ENCODE measurements around the gene FCRL4.

FCRL4 gene

GRCh38 chr1:157542676-157543075 is 55.2 kb downstream of the FCRL4 start:
- Histone ChIP-seq H3K9me3 (ENCODE audit: control insufficient read depth, low read length) (no peaks in the 10 kb centered on the region), H3K4me3 (ENCODE audit: insufficient read depth in 1 of 2, low read depth in 1 of 2, low read length in 2 of 2) (no peak overlapping the region), H3K14ac (ENCODE audit: low read length in 2 of 2) (no peak overlapping the region), H4K91ac (ENCODE audit: low read length) (no peak overlapping the region), H3K79me1 (replicated peaks; ENCODE audit: low read length, poor library complexity, severe bottlenecking) (no peaks in the 10 kb centered on the region), H2BK15ac (ENCODE audit: low read depth, poor library complexity, severe bottlenecking) (no peak overlapping the region), H3K4me1 (ENCODE audit: control insufficient read depth, insufficient read depth, low read depth, low read length) (peaks cover 2% of the 10 kb centered on the region), H3K4ac (ENCODE audit: low read depth in 1 of 2, low read length in 2 of 2) (no peak overlapping the region), H2AK5ac (ENCODE audit: low read length, severe bottlenecking) (no peak overlapping the region), H4K8ac (ENCODE audit: low read length) (no peak overlapping the region), H3K9ac (ENCODE audit: low read length) (no peak overlapping the region), H3K27ac (ENCODE audit: low read length, poor library complexity, severe bottlenecking) (no peak overlapping the region), H3K27me3 (ENCODE audit: control insufficient read depth in 1 of 2, insufficient read depth in 1 of 2, low read length in 2 of 2) (peaks cover 0 to 43% of the 10 kb centered on the region in 2 experiments), H3K18ac (ENCODE audit: low read depth in 1 of 2, low read length in 2 of 2) (no peak overlapping the region), H3K36me3 (ENCODE audit: control insufficient read depth in 1 of 2, insufficient read depth in 2 of 2, low read depth in 1 of 2, low read length in 2 of 2) (no peaks in the 10 kb centered on the region), H2AFZ (ENCODE audit: low read depth, low read length) (no peak overlapping the region), H3K4me2 (ENCODE audit: low read length, poor library complexity, severe bottlenecking) (no peak overlapping the region), H2BK120ac (ENCODE audit: low read depth, low read length) (no peak overlapping the region), H2BK5ac (ENCODE audit: low read depth, low read length, poor library complexity, severe bottlenecking) (no peak overlapping the region), H3K23ac (ENCODE audit: low read length in 2 of 2) (no peak overlapping the region), H2BK12ac (ENCODE audit: low read length in 2 of 2) (no peak overlapping the region)
- no peak for DNase-seq
- 72% methylated on average over 6 of the region's 6 CpGs for WGBS

GRCh38 chr1:157540852-157541251 is 57.0 kb downstream of the FCRL4 start:
- H2AK5ac ChIP-seq (ENCODE audit: low read length, severe bottlenecking) = no peak overlapping the region
- no peak overlapping the region for H3K14ac ChIP-seq (ENCODE audit: low read length in 2 of 2)
- H3K4me2 ChIP-seq (ENCODE audit: low read length, poor library complexity, severe bottlenecking) = no peak overlapping the region
- no peaks in the 10 kb centered on the region for H3K36me3 ChIP-seq (ENCODE audit: control insufficient read depth in 1 of 2, insufficient read depth in 2 of 2, low read depth in 1 of 2, low read length in 2 of 2)
- H2BK15ac ChIP-seq (ENCODE audit: low read depth, poor library complexity, severe bottlenecking) = no peak overlapping the region
- no peak overlapping the region for H3K4ac ChIP-seq (ENCODE audit: low read depth in 1 of 2, low read length in 2 of 2)
- no peak overlapping the region for H2AFZ ChIP-seq (ENCODE audit: low read depth, low read length)
- no peak overlapping the region for H3K23ac ChIP-seq (ENCODE audit: low read length in 2 of 2)
- no peaks in the 10 kb centered on the region for H3K79me1 ChIP-seq (replicated peaks; ENCODE audit: low read length, poor library complexity, severe bottlenecking)
- no peak overlapping the region for H4K91ac ChIP-seq (ENCODE audit: low read length)
- no peak overlapping the region for H2BK12ac ChIP-seq (ENCODE audit: low read length in 2 of 2)
- H3K9me3 ChIP-seq (ENCODE audit: control insufficient read depth, low read length) = no peaks in the 10 kb centered on the region
- peaks cover 0 to 43% of the 10 kb centered on the region in 2 experiments for H3K27me3 ChIP-seq (ENCODE audit: control insufficient read depth in 1 of 2, insufficient read depth in 1 of 2, low read length in 2 of 2)
- no peak overlapping the region for H4K8ac ChIP-seq (ENCODE audit: low read length)
- no peak overlapping the region for H2BK5ac ChIP-seq (ENCODE audit: low read depth, low read length, poor library complexity, severe bottlenecking)
- WGBS = 69% methylated on average over 3 of the region's 3 CpGs
- no peak overlapping the region for H2BK120ac ChIP-seq (ENCODE audit: low read depth, low read length)
- no peak overlapping the region for H3K9ac ChIP-seq (ENCODE audit: low read length)
- peaks cover 2% of the 10 kb centered on the region for H3K4me1 ChIP-seq (ENCODE audit: control insufficient read depth, insufficient read depth, low read depth, low read length)
- H3K4me3 ChIP-seq (ENCODE audit: insufficient read depth in 1 of 2, low read depth in 1 of 2, low read length in 2 of 2) = no peak overlapping the region
- H3K27ac ChIP-seq (ENCODE audit: low read length, poor library complexity, severe bottlenecking) = no peak overlapping the region
- DNase-seq = no peak
- H3K18ac ChIP-seq (ENCODE audit: low read depth in 1 of 2, low read length in 2 of 2) = no peak overlapping the region

DNA sequence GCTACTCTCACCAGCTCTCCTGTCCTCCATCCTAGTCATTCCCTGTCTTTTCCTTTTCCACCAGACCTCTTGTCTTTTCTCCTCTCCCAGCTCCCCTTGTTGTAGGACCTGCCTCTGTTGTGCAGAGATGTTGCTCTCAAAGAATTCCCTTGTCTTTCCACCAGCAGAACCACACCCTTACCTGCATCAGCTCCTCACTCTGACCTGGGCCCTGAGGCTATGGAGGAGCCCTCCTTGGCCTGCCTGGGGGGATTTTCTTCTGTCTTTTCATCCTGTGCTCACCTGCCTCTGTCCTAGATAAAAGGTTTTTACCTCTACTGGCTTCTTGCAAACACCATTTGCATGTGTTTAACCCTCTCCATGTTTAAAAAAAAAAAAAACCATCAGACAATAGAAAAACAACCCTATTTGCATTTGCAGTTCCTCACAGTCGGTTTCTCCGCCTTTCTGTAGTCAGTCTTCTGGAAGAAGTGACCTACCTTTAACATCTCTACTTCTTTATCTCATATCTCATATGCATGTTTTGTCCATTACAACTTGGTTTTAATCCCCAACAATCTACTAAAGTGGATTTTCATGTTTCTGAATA is 57.6 kb downstream of the FCRL4 start:
- no peak overlapping the region for H3K9ac ChIP-seq (ENCODE audit: low read length)
- no peak overlapping the region for H2BK12ac ChIP-seq (ENCODE audit: low read length in 2 of 2)
- DNase-seq = no peak
- H3K4me3 ChIP-seq (ENCODE audit: insufficient read depth in 1 of 2, low read depth in 1 of 2, low read length in 2 of 2) = no peak overlapping the region
- H3K36me3 ChIP-seq (ENCODE audit: control insufficient read depth in 1 of 2, insufficient read depth in 2 of 2, low read depth in 1 of 2, low read length in 2 of 2) = no peaks in the 10 kb centered on the region
- H3K27ac ChIP-seq (ENCODE audit: low read length, poor library complexity, severe bottlenecking) = no peak overlapping the region
- no peaks in the 10 kb centered on the region for H3K9me3 ChIP-seq (ENCODE audit: control insufficient read depth, low read length)
- no peak overlapping the region for H4K8ac ChIP-seq (ENCODE audit: low read length)
- H2BK120ac ChIP-seq (ENCODE audit: low read depth, low read length) = no peak overlapping the region
- H3K23ac ChIP-seq (ENCODE audit: low read length in 2 of 2) = no peak overlapping the region
- H2AK5ac ChIP-seq (ENCODE audit: low read length, severe bottlenecking) = no peak overlapping the region
- H3K4me1 ChIP-seq (ENCODE audit: control insufficient read depth, insufficient read depth, low read depth, low read length) = peaks cover 2% of the 10 kb centered on the region
- WGBS = 34% methylated on average over 2 of the region's 2 CpGs
- no peak overlapping the region for H2BK5ac ChIP-seq (ENCODE audit: low read depth, low read length, poor library complexity, severe bottlenecking)
- H2AFZ ChIP-seq (ENCODE audit: low read depth, low read length) = no peak overlapping the region
- H2BK15ac ChIP-seq (ENCODE audit: low read depth, poor library complexity, severe bottlenecking) = no peak overlapping the region
- H3K14ac ChIP-seq (ENCODE audit: low read length in 2 of 2) = no peak overlapping the region
- H3K18ac ChIP-seq (ENCODE audit: low read depth in 1 of 2, low read length in 2 of 2) = no peak overlapping the region
- peaks cover 0 to 43% of the 10 kb centered on the region in 2 experiments for H3K27me3 ChIP-seq (ENCODE audit: control insufficient read depth in 1 of 2, insufficient read depth in 1 of 2, low read length in 2 of 2)
- no peak overlapping the region for H3K4ac ChIP-seq (ENCODE audit: low read depth in 1 of 2, low read length in 2 of 2)
- H3K4me2 ChIP-seq (ENCODE audit: low read length, poor library complexity, severe bottlenecking) = no peak overlapping the region
- H4K91ac ChIP-seq (ENCODE audit: low read length) = no peak overlapping the region
- no peaks in the 10 kb centered on the region for H3K79me1 ChIP-seq (replicated peaks; ENCODE audit: low read length, poor library complexity, severe bottlenecking)

GRCh38 chr1:157539568-157539967 is 58.3 kb downstream of the FCRL4 start:
- H3K4ac ChIP-seq (ENCODE audit: low read depth in 1 of 2, low read length in 2 of 2) = no peak overlapping the region
- no peak overlapping the region for H2AFZ ChIP-seq (ENCODE audit: low read depth, low read length)
- no peak overlapping the region for H3K9ac ChIP-seq (ENCODE audit: low read length)

More at GRCh38 chr1:157539568-157539967, 58.3 kb downstream of the FCRL4 start:
- no peak for DNase-seq
- Histone ChIP-seq H4K91ac (ENCODE audit: low read length) (no peak overlapping the region), H2BK12ac (ENCODE audit: low read length in 2 of 2) (no peak overlapping the region), H2BK5ac (ENCODE audit: low read depth, low read length, poor library complexity, severe bottlenecking) (no peak overlapping the region), H3K79me1 (replicated peaks; ENCODE audit: low read length, poor library complexity, severe bottlenecking) (no peaks in the 10 kb centered on the region), H4K8ac (ENCODE audit: low read length) (no peak overlapping the region), H3K4me1 (ENCODE audit: control insufficient read depth, insufficient read depth, low read depth, low read length) (peaks cover 2% of the 10 kb centered on the region), H3K4me3 (ENCODE audit: insufficient read depth in 1 of 2, low read depth in 1 of 2, low read length in 2 of 2) (no peak overlapping the region), H3K23ac (ENCODE audit: low read length in 2 of 2) (no peak overlapping the region), H3K4me2 (ENCODE audit: low read length, poor library complexity, severe bottlenecking) (no peak overlapping the region), H3K9me3 (ENCODE audit: control insufficient read depth, low read length) (no peaks in the 10 kb centered on the region), H3K14ac (ENCODE audit: low read length in 2 of 2) (no peak overlapping the region), H3K18ac (ENCODE audit: low read depth in 1 of 2, low read length in 2 of 2) (no peak overlapping the region), H2BK15ac (ENCODE audit: low read depth, poor library complexity, severe bottlenecking) (no peak overlapping the region), H3K27ac (ENCODE audit: low read length, poor library complexity, severe bottlenecking) (no peak overlapping the region), H2BK120ac (ENCODE audit: low read depth, low read length) (no peak overlapping the region), H2AK5ac (ENCODE audit: low read length, severe bottlenecking) (no peak overlapping the region), H3K27me3 (ENCODE audit: control insufficient read depth in 1 of 2, insufficient read depth in 1 of 2, low read length in 2 of 2) (peaks cover 0 to 40% of the 10 kb centered on the region in 2 experiments), H3K36me3 (ENCODE audit: control insufficient read depth in 1 of 2, insufficient read depth in 2 of 2, low read depth in 1 of 2, low read length in 2 of 2) (no peaks in the 10 kb centered on the region)
